WI38 (cell line): ENCODE measurements around the gene TENM4.

Source experiments
- H3K4me3 ChIP-seq: 2 replicates; pipeline ENCODE4 v1.5.1; 2011; ENCODE audit warnings: low read depth, mild to moderate bottlenecking, control low read depth, low read length
- CTCF ChIP-seq: IDR thresholded peaks from 2 replicates; pipeline ENCODE4 v1.5.1; 2012; ENCODE audit warnings: low read depth, mild to moderate bottlenecking, control low read depth, low read length

TENM4 gene

GRCh38 chr11:78685156-78685555 is 755.7 kb downstream of the TENM4 start:
- TF ChIP-seq CTCF: no peak
- H3K4me3 ChIP-seq: no peak overlapping the region

- no peak for TF ChIP-seq CTCF
- no peak overlapping the region for H3K4me3 ChIP-seq
These were observed 756.5 kb downstream of the TENM4 start for GRCh38 chr11:78684377-78684776.

- no peak for TF ChIP-seq CTCF
- no peak overlapping the region for H3K4me3 ChIP-seq
These were observed 757.1 kb downstream of the TENM4 start for GRCh38 chr11:78683774-78684173.

- no peak for TF ChIP-seq CTCF
These were observed 764.7 kb downstream of the TENM4 start for GRCh38 chr11:78676026-78676557.

GRCh38 chr11:78672850-78673620 is 767.8 kb downstream of the TENM4 start:
- no peak overlapping the region for H3K4me3 ChIP-seq

More at GRCh38 chr11:78676026-78676557, 764.7 kb downstream of the TENM4 start:
- no peak overlapping the region for H3K4me3 ChIP-seq

GRCh38 chr11:78669249-78669648 is 771.6 kb downstream of the TENM4 start:
- H3K4me3 ChIP-seq: no peak overlapping the region
- no peak for TF ChIP-seq CTCF

More at GRCh38 chr11:78672850-78673620, 767.8 kb downstream of the TENM4 start:
- TF ChIP-seq CTCF: no peak

- TF ChIP-seq CTCF: no peak
- H3K4me3 ChIP-seq: no peak overlapping the region
These were observed 773.4 kb downstream of the TENM4 start for GRCh38 chr11:78667461-78667860.
